Glutamatergic neuron (in vitro differentiated cells): ENCODE results near the gene KRTAP10-8. TPM values are rescaled to one million over a fixed set of nuclear protein-coding genes. Genes with fewer than 3 reads are reported as not detected.
"Not testable (repeated sequence)": the region's sequence is repeated elsewhere in the genome, so short reads cannot be mapped to it uniquely, and the experiment has no call there.

Experiments
- DNase-seq: peaks from one replicate; pipeline ENCODE4 v3.0.0; 2022
- H3K27ac Mint-ChIP-seq: one replicate; pipeline ENCODE4 v1.8.0; 2020; ENCODE audit warnings: mild to moderate bottlenecking, mixed read lengths, inconsistent platforms; ENCODE audit not compliant: unreplicated experiment
- H3K27me3 Mint-ChIP-seq: one replicate; pipeline ENCODE4 v1.8.0; 2020; ENCODE audit warnings: mild to moderate bottlenecking, moderate library complexity, mixed read lengths, inconsistent platforms; ENCODE audit not compliant: unreplicated experiment
- H3K36me3 Mint-ChIP-seq: one replicate; pipeline ENCODE4 v1.8.0; 2020; ENCODE audit warnings: mild to moderate bottlenecking, mixed read lengths, inconsistent platforms; ENCODE audit not compliant: unreplicated experiment
- H3K4me1 Mint-ChIP-seq: one replicate; pipeline ENCODE4 v1.8.0; 2020; ENCODE audit warnings: mild to moderate bottlenecking, low read depth, mixed read lengths, inconsistent platforms; ENCODE audit not compliant: unreplicated experiment
- H3K4me3 Mint-ChIP-seq: one replicate; pipeline ENCODE4 v1.8.0; 2020; ENCODE audit warnings: mild to moderate bottlenecking, mixed read lengths, inconsistent platforms; ENCODE audit not compliant: unreplicated experiment
- H3K9me3 Mint-ChIP-seq: one replicate; pipeline ENCODE4 v1.8.0; 2020; ENCODE audit warnings: mild to moderate bottlenecking, moderate library complexity, mixed read lengths, inconsistent platforms; ENCODE audit not compliant: unreplicated experiment
- CTCF ChIP-seq: fragments of 200-600 bp; sonication (generic); IDR thresholded peaks from one replicate; pipeline ENCODE4 v1.5.0; 2021; ENCODE audit not compliant: partially characterized antibody, unreplicated experiment
- total RNA-seq: library from RNA; stranded (reverse); fragmentation: NEBNext Ultra II Directional; extraction: Animal tissue kit (Norgen Biotek cat#: 25700); gene quantifications from one replicate; pipeline ENCODE4 v1.2.1, GENCODE V29; 2021; ENCODE audit not compliant: unreplicated experiment

Gene KRTAP10-8
- total RNA-seq, 1 donor from 2014 or later, result not detected

- Mint-ChIP-seq H3K36me3 (peaks cover 22% of the 10 kb centered on the region), H3K9me3 (peaks cover 11% of the 10 kb centered on the region), H3K4me3 (peak within 1 kb of the TSS; percentile 64), H3K27me3 (no peaks in the 10 kb centered on the region), H3K4me1 (peaks cover 3% of the 10 kb centered on the region), H3K27ac (peak within 1 kb of the TSS; percentile 67)
- peak; percentile 38 for DNase-seq
- TF ChIP-seq CTCF, result no peak
Observed at GRCh38 chr21:44637018-44637850, 25.4 kb downstream of the KRTAP10-8 start, which contains the start of gene KRTAP10-10. Gene KRTAP10-10 (plus strand): TSS chr21:44637356. CDS start chr21:44637418, 62 bp downstream.

- not testable (repeated sequence) for H3K27me3 Mint-ChIP-seq, DNase-seq, H3K4me1 Mint-ChIP-seq
- H3K9me3 Mint-ChIP-seq, result peaks cover 11% of the 10 kb centered on the region
- peaks cover 22% of the 10 kb centered on the region for H3K36me3 Mint-ChIP-seq
- H3K4me3 Mint-ChIP-seq, result peak overlapping the region; percentile 64
- peak overlapping the region; percentile 67 for H3K27ac Mint-ChIP-seq
Observed at GRCh38 chr21:44637851-44638348, 26.0 kb downstream of the KRTAP10-8 start.

GRCh38 chr21:44638506-44639330 lies 26.8 kb downstream of the KRTAP10-8 start:
- not testable (repeated sequence) for H3K4me3 Mint-ChIP-seq, H3K4me1 Mint-ChIP-seq, H3K27me3 Mint-ChIP-seq, H3K27ac Mint-ChIP-seq, H3K9me3 Mint-ChIP-seq, DNase-seq
- peaks cover 16% of the 10 kb centered on the region for H3K36me3 Mint-ChIP-seq

GRCh38 chr21:44639331-44639655 lies 27.4 kb downstream of the KRTAP10-8 start:
- H3K4me3 Mint-ChIP-seq, result no peak overlapping the region
- no peak for DNase-seq
- H3K27ac Mint-ChIP-seq, result no peak overlapping the region
- H3K9me3 Mint-ChIP-seq, result peaks cover 11% of the 10 kb centered on the region
- H3K27me3 Mint-ChIP-seq, result no peaks in the 10 kb centered on the region
- H3K36me3 Mint-ChIP-seq, result peaks cover 20% of the 10 kb centered on the region
- TF ChIP-seq CTCF, result no peak
- H3K4me1 Mint-ChIP-seq, result peaks cover 3% of the 10 kb centered on the region

GRCh38 chr21:44640761-44641160 lies 28.9 kb downstream of the KRTAP10-8 start:
- Mint-ChIP-seq H3K9me3 (peaks cover 15% of the 10 kb centered on the region), H3K4me1 (peaks cover 3% of the 10 kb centered on the region), H3K27ac (no peak overlapping the region), H3K36me3 (peaks cover 29% of the 10 kb centered on the region), H3K4me3 (no peak overlapping the region), H3K27me3 (no peaks in the 10 kb centered on the region)
- DNase-seq, result no peak
- no peak for TF ChIP-seq CTCF
